ENCODE data around the gene BCLAF3.

DNA sequence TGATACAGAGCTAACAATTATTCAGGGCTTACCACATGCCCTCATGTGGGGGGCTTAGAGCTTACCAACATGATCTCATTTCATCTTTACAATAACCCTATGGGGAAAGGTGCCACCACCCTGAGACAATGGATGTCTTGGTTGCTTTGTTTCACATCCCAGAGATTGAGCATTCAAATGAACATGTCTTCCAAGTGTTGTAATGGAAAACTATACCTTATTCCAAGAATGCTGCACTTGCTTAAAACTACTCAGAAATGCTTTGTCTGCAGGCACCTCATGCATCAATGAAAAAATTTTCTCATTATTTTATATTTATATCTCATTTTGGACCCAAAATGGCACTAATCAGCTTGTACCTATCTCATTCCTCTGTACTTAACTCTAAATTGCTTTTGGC, 34.6 kb downstream of the BCLAF3 start:
- TF ChIP-seq ZNF384 (IDR thresholded peaks at IDR 0.05) (no peak), PKNOX1 (IDR thresholded peaks at IDR 0.05) (no peak), BHLHE40 (IDR thresholded peaks at IDR 0.05; ENCODE audit: borderline replicate concordance) (no peak), TARDBP (IDR thresholded peaks at IDR 0.05) (no peak), HDGF (IDR thresholded peaks at IDR 0.05; ENCODE audit: borderline replicate concordance) (no peak), ELF4 (IDR thresholded peaks at IDR 0.05) (no peak), ARNT (IDR thresholded peaks at IDR 0.05) (no peak), FOXA1 (IDR thresholded peaks at IDR 0.05) (no peak), SP1 (IDR thresholded peaks at IDR 0.05) (no peak), NFRKB (IDR thresholded peaks at IDR 0.05) (no peak), FOXM1 (IDR thresholded peaks at IDR 0.05; ENCODE audit: borderline replicate concordance) (no peak), L3MBTL2 (conservative IDR thresholded peaks at IDR 0.05) (no peak), FOXK2 (IDR thresholded peaks at IDR 0.05) (no peak)
